DND-41 (cell line): ENCODE measurements around the gene SPINK9.

ENCODE experiments used
- ATAC-seq: fragments of 200-7000 bp; cut with Tn5 transposase; 3 replicates; pipeline ENCODE4 v1.9.1; 2021; ENCODE audit warnings: low read depth; ENCODE audit not compliant: insufficient read depth
- DNase-seq: peaks from one replicate; pipeline ENCODE4 v3.0.0-alpha.2; 2020
- H2AFZ ChIP-seq: 2 replicates; pipeline ENCODE4 v1.6.0; 2012; ENCODE audit warnings: low read depth, low read length
- H3K27ac ChIP-seq: 2 replicates; pipeline ENCODE4 v1.5.1; 2012; ENCODE audit warnings: low read length, inconsistent platforms
- H3K27me3 ChIP-seq: fragments of 200-600 bp; sonication (generic); 2 replicates; pipeline ENCODE4 v1.6.0; 2012; ENCODE audit warnings: low read length, mild to moderate bottlenecking, inconsistent platforms; ENCODE audit not compliant: insufficient read depth, poor library complexity
- H3K36me3 ChIP-seq: 2 replicates; pipeline ENCODE4 v1.5.1; 2012; ENCODE audit warnings: low read length, inconsistent platforms; ENCODE audit not compliant: insufficient read depth
- H3K4me1 ChIP-seq: 2 replicates; pipeline ENCODE4 v1.5.1; 2012; ENCODE audit warnings: mild to moderate bottlenecking, low read length; ENCODE audit not compliant: insufficient read depth
- H3K4me2 ChIP-seq: 2 replicates; pipeline ENCODE4 v1.6.0; 2012; ENCODE audit warnings: mild to moderate bottlenecking, moderate library complexity, low read length, inconsistent platforms; ENCODE audit not compliant: insufficient read depth
- H3K4me3 ChIP-seq, 2 experiments: fragments of 200-600 bp in 1 of 2; shearing (Covaris generic) in 1 of 2; 2 replicates each; pipeline ENCODE4 v1.5.1; 2012 to 2016; ENCODE audit warnings: inconsistent platforms in 2 of 2, low read length in 2 of 2, mild to moderate bottlenecking in 2 of 2, low read depth in 1 of 2, moderate library complexity in 1 of 2
- H3K79me2 ChIP-seq: 2 replicates; pipeline ENCODE4 v1.6.0; 2012; ENCODE audit warnings: low read length, inconsistent platforms; ENCODE audit not compliant: insufficient read depth
- H3K9ac ChIP-seq: 2 replicates; pipeline ENCODE4 v1.6.0; 2012; ENCODE audit warnings: low read depth, mild to moderate bottlenecking, inconsistent platforms, low read length, moderate library complexity
- H3K9me3 ChIP-seq: 2 replicates; pipeline ENCODE4 v1.5.1; 2012; ENCODE audit warnings: low read length, moderate library complexity, mild to moderate bottlenecking, inconsistent platforms; ENCODE audit not compliant: insufficient read depth, severe bottlenecking
- H4K20me1 ChIP-seq: 2 replicates; pipeline ENCODE4 v1.6.0; 2012; ENCODE audit warnings: low read length; ENCODE audit not compliant: insufficient read depth
- CTCF ChIP-seq: IDR thresholded peaks from 2 replicates; pipeline ENCODE4 v1.5.1; 2012; ENCODE audit warnings: borderline replicate concordance, low read length, moderate library complexity, mild to moderate bottlenecking; ENCODE audit not compliant: poor library complexity, severe bottlenecking; ENCODE audit errors: extremely low read depth
- EZH2 ChIP-seq: IDR thresholded peaks from 3 replicates; pipeline ENCODE4 v1.6.1; 2012; ENCODE audit warnings: borderline replicate concordance, low read depth, mild to moderate bottlenecking, moderate library complexity, low read length, inconsistent platforms; ENCODE audit not compliant: severe bottlenecking

Gene SPINK9

GRCh38 chr5:148335259-148335658 is at the start of gene SPINK9:
Gene SPINK9 (plus strand): TSS chr5:148335559. CDS start chr5:148335614, 55 bp downstream.
- Histone ChIP-seq H3K79me2 (no peaks in the 10 kb centered on the region), H3K9me3 (no peaks in the 10 kb centered on the region), H3K36me3 (no peaks in the 10 kb centered on the region), H3K27me3 (no peaks in the 10 kb centered on the region), H3K4me3 (no peak within 1 kb of the TSS), H4K20me1 (no peaks in the 10 kb centered on the region), H3K4me2 (no peak within 1 kb of the TSS), H2AFZ (no peak within 1 kb of the TSS), H3K4me1 (no peaks in the 10 kb centered on the region), H3K27ac (no peak within 1 kb of the TSS), H3K9ac (no peak within 1 kb of the TSS)
- TF ChIP-seq CTCF = no peak
- TF ChIP-seq EZH2 = no peak
- ATAC-seq = no peak
- DNase-seq = no peak

- Histone ChIP-seq H2AFZ (no peak overlapping the region), H4K20me1 (no peaks in the 10 kb centered on the region), H3K4me1 (no peaks in the 10 kb centered on the region), H3K4me3 (no peak overlapping the region), H3K9me3 (no peaks in the 10 kb centered on the region), H3K4me2 (no peak overlapping the region), H3K79me2 (no peaks in the 10 kb centered on the region), H3K9ac (no peak overlapping the region), H3K27me3 (no peaks in the 10 kb centered on the region), H3K36me3 (no peaks in the 10 kb centered on the region), H3K27ac (no peak overlapping the region)
- ATAC-seq (no peak), DNase-seq (no peak)
- TF ChIP-seq EZH2 (no peak), CTCF (peak; percentile 37)
Measured at GRCh38 chr5:148290271-148291195, 44.8 kb upstream of the SPINK9 start.

GRCh38 chr5:148297731-148298130 is 37.6 kb upstream of the SPINK9 start:
- H3K9me3 ChIP-seq = no peaks in the 10 kb centered on the region
- H3K4me3 ChIP-seq = no peak overlapping the region
- H3K79me2 ChIP-seq = no peaks in the 10 kb centered on the region
- ATAC-seq (no peak), DNase-seq (no peak)
- H2AFZ ChIP-seq = no peak overlapping the region
- no peak overlapping the region for H3K9ac ChIP-seq
- no peak overlapping the region for H3K4me2 ChIP-seq
- H3K4me1 ChIP-seq = no peaks in the 10 kb centered on the region
- no peaks in the 10 kb centered on the region for H4K20me1 ChIP-seq
- H3K36me3 ChIP-seq = no peaks in the 10 kb centered on the region
- H3K27ac ChIP-seq = no peak overlapping the region
- no peaks in the 10 kb centered on the region for H3K27me3 ChIP-seq
- no peak for TF ChIP-seq CTCF
- TF ChIP-seq EZH2 = no peak
